Brain pericyte (primary cell): ENCODE data around the gene TRDN.
"Not testable (repeated sequence)": the region's sequence is repeated elsewhere in the genome, so short reads cannot be mapped to it uniquely, and the experiment has no call there.

Experiments
- DNase-seq: peaks from one replicate; pipeline ENCODE4 v3.0.0-alpha.2; 2012; ENCODE audit warnings: low read depth, low spot score

The TRDN gene

GRCh38 chr6:123629258-123629941, 7.3 kb downstream of the TRDN start:
- no peak for DNase-seq

GRCh38 chr6:123625696-123626095, 11.1 kb downstream of the TRDN start:
- no peak for DNase-seq

- no peak for DNase-seq
These were observed 14.0 kb downstream of the TRDN start for GRCh38 chr6:123622780-123623179.

- no peak for DNase-seq
These were observed 17.6 kb downstream of the TRDN start for GRCh38 chr6:123619156-123619555.

GRCh38 chr6:123616942-123617341, 19.8 kb downstream of the TRDN start:
- no peak for DNase-seq

GRCh38 chr6:123616016-123616415, 20.7 kb downstream of the TRDN start:
- no peak for DNase-seq

GRCh38 chr6:123610779-123611178, 26.0 kb downstream of the TRDN start:
- no peak for DNase-seq

- DNase-seq = no peak
These were observed 32.7 kb downstream of the TRDN start for GRCh38 chr6:123604067-123604466.

- no peak for DNase-seq
These were observed 38.7 kb downstream of the TRDN start for GRCh38 chr6:123598011-123598410.

- no peak for DNase-seq
These were observed 42.0 kb downstream of the TRDN start for GRCh38 chr6:123594776-123595175.

- DNase-seq = no peak
These were observed 44.3 kb downstream of the TRDN start for GRCh38 chr6:123592426-123592825.

GRCh38 chr6:123589973-123590372, 46.8 kb downstream of the TRDN start:
- DNase-seq = no peak

- DNase-seq = no peak
These were observed 47.4 kb downstream of the TRDN start for GRCh38 chr6:123589317-123589716.

GRCh38 chr6:123588546-123588895, 48.2 kb downstream of the TRDN start:
- DNase-seq = no peak

- DNase-seq = no peak
These were observed 48.8 kb downstream of the TRDN start for GRCh38 chr6:123587838-123588545.

- DNase-seq = not testable (repeated sequence)
These were observed 49.3 kb downstream of the TRDN start for GRCh38 chr6:123587407-123587806.

- no peak for DNase-seq
These were observed 56.4 kb downstream of the TRDN start for GRCh38 chr6:123580331-123580730.

GRCh38 chr6:123575188-123575587, 61.6 kb downstream of the TRDN start:
- DNase-seq = no peak

- DNase-seq = no peak
These were observed 65.7 kb downstream of the TRDN start for GRCh38 chr6:123570813-123571684.

GRCh38 chr6:123569575-123569974, 67.2 kb downstream of the TRDN start:
- DNase-seq = no peak

GRCh38 chr6:123565529-123565928, 71.2 kb downstream of the TRDN start:
- no peak for DNase-seq

GRCh38 chr6:123564361-123564760, 72.4 kb downstream of the TRDN start:
- no peak for DNase-seq
